Esophagus muscularis mucosa (tissue), 4 donors: ENCODE data around the gene SLC13A3.

Source experiments
- EP300 ChIP-seq: sonication (generic); formaldehyde crosslinking; IDR thresholded peaks from one replicate; pipeline ENCODE4 v1.6.1; 2017; ENCODE audit warnings: antibody characterized with exemption
- POLR2A ChIP-seq: fragments of 450-650 bp; IDR thresholded peaks from one replicate; pipeline ENCODE4 v1.6.1; 2017; ENCODE audit warnings: antibody characterized with exemption, moderate library complexity, mild to moderate bottlenecking, low read depth
- POLR2AphosphoS5 ChIP-seq, 2 donors: sonication (generic); formaldehyde crosslinking; IDR thresholded peaks; one replicate each; pipeline ENCODE4 v1.6.1; 2017; ENCODE audit warnings: antibody characterized with exemption in 2 of 2
- TF ChIP-seq, protein P1 (sequence below), 3 experiments: fragments of 200-600 bp in 2 of 3; fragments of 450-650 bp in 1 of 3; sonication (generic) in 2 of 3; IDR thresholded peaks; one replicate each; pipeline ENCODE4 v1.5.1; 2017 to 2019; ENCODE audit warnings: antibody characterized with exemption in 3 of 3, mild to moderate bottlenecking in 2 of 3, moderate library complexity in 1 of 3

DNA sequence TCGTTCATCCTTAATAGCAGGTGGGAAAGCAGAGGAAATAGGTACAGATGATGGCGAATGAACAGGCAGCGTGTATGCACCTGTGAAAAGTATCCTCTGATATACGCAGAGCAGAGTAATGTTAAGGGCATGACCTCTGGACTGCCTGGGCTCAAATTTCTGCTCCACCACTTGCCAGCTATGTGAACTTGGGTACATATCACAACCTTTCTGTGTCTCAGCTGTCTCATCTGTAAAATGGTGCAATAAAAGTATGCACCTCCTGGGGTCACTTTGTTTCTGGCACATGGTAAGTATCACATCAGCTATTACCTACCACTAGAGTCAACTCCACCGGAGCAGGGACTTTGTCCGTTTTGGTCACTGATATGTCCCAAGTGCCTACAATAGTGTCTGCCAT lies 103.3 kb downstream of the SLC13A3 start:
- TF ChIP-seq, protein P1, sequence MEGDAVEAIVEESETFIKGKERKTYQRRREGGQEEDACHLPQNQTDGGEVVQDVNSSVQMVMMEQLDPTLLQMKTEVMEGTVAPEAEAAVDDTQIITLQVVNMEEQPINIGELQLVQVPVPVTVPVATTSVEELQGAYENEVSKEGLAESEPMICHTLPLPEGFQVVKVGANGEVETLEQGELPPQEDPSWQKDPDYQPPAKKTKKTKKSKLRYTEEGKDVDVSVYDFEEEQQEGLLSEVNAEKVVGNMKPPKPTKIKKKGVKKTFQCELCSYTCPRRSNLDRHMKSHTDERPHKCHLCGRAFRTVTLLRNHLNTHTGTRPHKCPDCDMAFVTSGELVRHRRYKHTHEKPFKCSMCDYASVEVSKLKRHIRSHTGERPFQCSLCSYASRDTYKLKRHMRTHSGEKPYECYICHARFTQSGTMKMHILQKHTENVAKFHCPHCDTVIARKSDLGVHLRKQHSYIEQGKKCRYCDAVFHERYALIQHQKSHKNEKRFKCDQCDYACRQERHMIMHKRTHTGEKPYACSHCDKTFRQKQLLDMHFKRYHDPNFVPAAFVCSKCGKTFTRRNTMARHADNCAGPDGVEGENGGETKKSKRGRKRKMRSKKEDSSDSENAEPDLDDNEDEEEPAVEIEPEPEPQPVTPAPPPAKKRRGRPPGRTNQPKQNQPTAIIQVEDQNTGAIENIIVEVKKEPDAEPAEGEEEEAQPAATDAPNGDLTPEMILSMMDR (IDR thresholded peaks at IDR 0.05): no peak
- TF ChIP-seq POLR2A (no peak), POLR2AphosphoS5 (IDR thresholded peaks at IDR 0.05) (no peak), EP300 (no peak)
